GM10266 (cell line): Measurements from ENCODE around the gene SHISA2.

Source experiments
- DNase-seq: peaks from one replicate; pipeline ENCODE4 v3.0.0; 2012; ENCODE audit errors: extremely low spot score
- CTCF ChIP-seq: IDR thresholded peaks from 2 replicates; pipeline ENCODE4 v1.5.1; 2012; ENCODE audit warnings: mild to moderate bottlenecking, low read depth; ENCODE audit not compliant: control insufficient read depth, insufficient read depth; ENCODE audit errors: missing control alignments

SHISA2 gene

GRCh38 chr13:26017196-26017921, 34.5 kb downstream of the SHISA2 start:
- TF ChIP-seq CTCF: no peak
- no peak for DNase-seq

GRCh38 chr13:26016189-26016588, 35.6 kb downstream of the SHISA2 start:
- DNase-seq: no peak
- no peak for TF ChIP-seq CTCF

GRCh38 chr13:26015271-26016125, 36.3 kb downstream of the SHISA2 start:
- no peak for DNase-seq
- TF ChIP-seq CTCF: no peak

GRCh38 chr13:26012995-26013394, 38.8 kb downstream of the SHISA2 start:
- no peak for DNase-seq
- no peak for TF ChIP-seq CTCF

- TF ChIP-seq CTCF: no peak
Observed at GRCh38 chr13:26011996-26012821, 39.6 kb downstream of the SHISA2 start.

GRCh38 chr13:26011208-26011573, 40.6 kb downstream of the SHISA2 start:
- TF ChIP-seq CTCF: no peak

More at GRCh38 chr13:26011996-26012821, 39.6 kb downstream of the SHISA2 start:
- no peak for DNase-seq

More at GRCh38 chr13:26011208-26011573, 40.6 kb downstream of the SHISA2 start:
- no peak for DNase-seq
